Kidney tubule cell (primary cell): ENCODE measurements around the gene STAT1.
"Not testable (repeated sequence)": the region's sequence is repeated elsewhere in the genome, so short reads cannot be mapped to it uniquely, and the experiment has no call there.

ENCODE experiments used
- DNase-seq: peaks from one replicate; pipeline ENCODE4 v3.0.0-alpha.2; 2018; ENCODE audit warnings: low spot score

Gene STAT1

GRCh38 chr2:191006997-191007783, 6.8 kb downstream of the STAT1 start:
- no peak for DNase-seq

GRCh38 chr2:191006297-191006696, 7.7 kb downstream of the STAT1 start:
- no peak for DNase-seq

- no peak for DNase-seq
Measured at GRCh38 chr2:191003405-191004309, 10.3 kb downstream of the STAT1 start.

- DNase-seq, result no peak
Measured at GRCh38 chr2:191001624-191002023, 12.3 kb downstream of the STAT1 start.

GRCh38 chr2:191001032-191001431, 12.9 kb downstream of the STAT1 start:
- no peak for DNase-seq

GRCh38 chr2:190999949-191000665, 13.9 kb downstream of the STAT1 start:
- DNase-seq, result no peak

GRCh38 chr2:190999058-190999457, 14.9 kb downstream of the STAT1 start:
- DNase-seq, result no peak

GRCh38 chr2:190997526-190998113, 16.4 kb downstream of the STAT1 start:
- no peak for DNase-seq

- no peak for DNase-seq
Measured at GRCh38 chr2:190996947-190997346, 17.0 kb downstream of the STAT1 start.

- DNase-seq, result peak; percentile 39
Measured at GRCh38 chr2:190996338-190996946, 17.5 kb downstream of the STAT1 start.

GRCh38 chr2:190995315-190995714, 18.7 kb downstream of the STAT1 start:
- DNase-seq, result not testable (repeated sequence)

GRCh38 chr2:190994148-190994547, 19.8 kb downstream of the STAT1 start:
- DNase-seq, result no peak

GRCh38 chr2:190993292-190993643, 20.7 kb downstream of the STAT1 start:
- DNase-seq, result no peak

GRCh38 chr2:190990132-190990531, 23.8 kb downstream of the STAT1 start:
- DNase-seq, result no peak

GRCh38 chr2:190988910-190989309, 25.1 kb downstream of the STAT1 start:
- no peak for DNase-seq

- DNase-seq, result no peak
Measured at GRCh38 chr2:190987938-190988337, 26.0 kb downstream of the STAT1 start.

GRCh38 chr2:190987116-190987515, 26.9 kb downstream of the STAT1 start:
- no peak for DNase-seq

- no peak for DNase-seq
Measured at GRCh38 chr2:190986221-190986953, 27.6 kb downstream of the STAT1 start.

GRCh38 chr2:190984595-190984994, 29.4 kb downstream of the STAT1 start:
- peak; percentile 65 for DNase-seq

GRCh38 chr2:190982262-190983034, 31.5 kb downstream of the STAT1 start:
- no peak for DNase-seq
